Measurements from ENCODE around the gene TRMT44.

TRMT44 gene

GRCh38 chr4:8516061-8516573 is 75.5 kb downstream of the TRMT44 start:
- DNase-seq: no peak

- no peak for DNase-seq
These were observed 76.5 kb downstream of the TRMT44 start for GRCh38 chr4:8516996-8517550.

GRCh38 chr4:8517946-8518345 is 77.4 kb downstream of the TRMT44 start:
- no peak for DNase-seq

GRCh38 chr4:8522160-8523120 is 81.9 kb downstream of the TRMT44 start:
- no peak for DNase-seq

- no peak for DNase-seq
These were observed 82.6 kb downstream of the TRMT44 start for GRCh38 chr4:8523175-8523574.

GRCh38 chr4:8523766-8524165 is 83.2 kb downstream of the TRMT44 start:
- no peak for DNase-seq

GRCh38 chr4:8524595-8525382 is 84.2 kb downstream of the TRMT44 start:
- no peak for DNase-seq

GRCh38 chr4:8525383-8526120 is 85.0 kb downstream of the TRMT44 start:
- DNase-seq: no peak

Measured in HCEC 1CT (cell line).